GM12801 (cell line): ENCODE results near the gene SERPINB2.

Source experiments
- TF ChIP-seq, protein P1 (sequence below): IDR thresholded peaks from one replicate; pipeline ENCODE4 v1.5.1; 2011; ENCODE audit warnings: control low read depth; ENCODE audit not compliant: insufficient read length; ENCODE audit errors: extremely low read depth

SERPINB2 gene

GRCh38 chr18:63872586-63872985 lies 14.9 kb upstream of the SERPINB2 start:
- TF ChIP-seq, protein P1, sequence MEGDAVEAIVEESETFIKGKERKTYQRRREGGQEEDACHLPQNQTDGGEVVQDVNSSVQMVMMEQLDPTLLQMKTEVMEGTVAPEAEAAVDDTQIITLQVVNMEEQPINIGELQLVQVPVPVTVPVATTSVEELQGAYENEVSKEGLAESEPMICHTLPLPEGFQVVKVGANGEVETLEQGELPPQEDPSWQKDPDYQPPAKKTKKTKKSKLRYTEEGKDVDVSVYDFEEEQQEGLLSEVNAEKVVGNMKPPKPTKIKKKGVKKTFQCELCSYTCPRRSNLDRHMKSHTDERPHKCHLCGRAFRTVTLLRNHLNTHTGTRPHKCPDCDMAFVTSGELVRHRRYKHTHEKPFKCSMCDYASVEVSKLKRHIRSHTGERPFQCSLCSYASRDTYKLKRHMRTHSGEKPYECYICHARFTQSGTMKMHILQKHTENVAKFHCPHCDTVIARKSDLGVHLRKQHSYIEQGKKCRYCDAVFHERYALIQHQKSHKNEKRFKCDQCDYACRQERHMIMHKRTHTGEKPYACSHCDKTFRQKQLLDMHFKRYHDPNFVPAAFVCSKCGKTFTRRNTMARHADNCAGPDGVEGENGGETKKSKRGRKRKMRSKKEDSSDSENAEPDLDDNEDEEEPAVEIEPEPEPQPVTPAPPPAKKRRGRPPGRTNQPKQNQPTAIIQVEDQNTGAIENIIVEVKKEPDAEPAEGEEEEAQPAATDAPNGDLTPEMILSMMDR: no peak

GRCh38 chr18:63878343-63878742 lies 9.2 kb upstream of the SERPINB2 start:
- TF ChIP-seq, protein P1: no peak

DNA sequence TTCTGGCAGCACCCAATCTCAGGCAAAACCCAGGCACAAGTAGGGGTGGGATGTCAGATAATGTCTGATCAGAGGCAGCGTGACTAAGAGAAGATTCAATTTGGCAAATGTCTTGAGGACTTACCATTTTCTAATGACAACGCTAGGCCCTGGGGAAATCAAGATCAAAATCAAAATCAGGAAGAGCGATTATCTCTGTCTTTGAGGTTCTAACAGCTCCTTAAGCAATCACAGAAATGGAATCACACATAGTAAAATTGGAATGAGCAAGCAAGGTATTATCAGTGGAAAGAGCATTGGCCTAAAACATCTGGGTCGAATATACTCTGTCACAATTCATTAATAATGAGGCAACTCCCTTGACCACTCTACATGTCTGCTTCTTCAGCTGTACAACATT lies 8.6 kb upstream of the SERPINB2 start:
- TF ChIP-seq, protein P1: no peak

DNA sequence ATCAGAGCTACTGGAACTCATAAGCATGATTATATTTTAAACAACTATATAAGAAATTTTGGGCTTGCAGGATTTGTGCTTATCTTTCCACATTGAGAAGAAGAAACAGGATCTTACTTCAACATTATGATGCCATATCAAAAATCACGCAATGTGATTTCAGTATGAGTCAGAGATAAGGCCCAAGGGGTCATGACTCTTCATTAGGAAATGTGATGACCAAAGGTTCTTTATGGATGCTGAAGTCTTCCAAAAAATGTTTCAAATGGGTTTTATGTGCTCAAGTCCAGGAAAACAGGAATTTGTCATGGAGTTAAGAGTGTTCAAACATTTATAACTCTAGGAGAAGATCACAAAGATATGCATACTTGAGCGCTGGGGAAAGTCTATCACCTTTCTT lies 7.8 kb upstream of the SERPINB2 start:
- TF ChIP-seq, protein P1: no peak

GRCh38 chr18:63881851-63882250 lies 5.7 kb upstream of the SERPINB2 start:
- TF ChIP-seq, protein P1: no peak

GRCh38 chr18:63882333-63883141 lies 5.0 kb upstream of the SERPINB2 start:
- TF ChIP-seq, protein P1: no peak

GRCh38 chr18:63883617-63884016 lies 3.9 kb upstream of the SERPINB2 start:
- TF ChIP-seq, protein P1: no peak
